HG03460 (cell line): ENCODE measurements around the gene GAS6.
"Not testable (repeated sequence)": the region's sequence is repeated elsewhere in the genome, so short reads cannot be mapped to it uniquely, and the experiment has no call there.

Experiments
- ATAC-seq: cut with Tn5 transposase; IDR thresholded peaks from one replicate; pipeline ENCODE4 v1.9.1; 2021; ENCODE audit not compliant: unreplicated experiment

Gene GAS6

GRCh38 chr13:113811081-113811928 lies 52.6 kb downstream of the GAS6 start:
- ATAC-seq = no peak

DNA sequence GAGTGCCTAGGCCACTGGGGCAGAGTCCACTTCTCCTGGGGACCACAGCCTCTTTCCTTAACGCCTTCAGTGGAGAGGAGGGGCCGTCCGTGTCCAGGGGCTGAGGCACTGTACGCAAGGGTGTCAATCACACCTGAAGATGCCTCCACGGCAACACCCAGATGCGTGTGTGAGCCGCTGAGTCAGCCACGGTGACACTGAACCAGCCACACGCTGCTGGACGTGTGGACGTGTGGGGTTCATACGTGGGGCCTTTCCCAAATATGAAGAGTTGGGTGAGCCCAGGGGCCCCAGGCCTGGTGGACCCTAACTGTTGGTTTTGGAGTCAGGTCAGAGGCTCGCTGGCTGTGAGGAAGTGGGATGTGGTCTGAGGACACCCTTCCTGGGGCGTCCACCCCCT lies 53.2 kb downstream of the GAS6 start:
- ATAC-seq = no peak

DNA sequence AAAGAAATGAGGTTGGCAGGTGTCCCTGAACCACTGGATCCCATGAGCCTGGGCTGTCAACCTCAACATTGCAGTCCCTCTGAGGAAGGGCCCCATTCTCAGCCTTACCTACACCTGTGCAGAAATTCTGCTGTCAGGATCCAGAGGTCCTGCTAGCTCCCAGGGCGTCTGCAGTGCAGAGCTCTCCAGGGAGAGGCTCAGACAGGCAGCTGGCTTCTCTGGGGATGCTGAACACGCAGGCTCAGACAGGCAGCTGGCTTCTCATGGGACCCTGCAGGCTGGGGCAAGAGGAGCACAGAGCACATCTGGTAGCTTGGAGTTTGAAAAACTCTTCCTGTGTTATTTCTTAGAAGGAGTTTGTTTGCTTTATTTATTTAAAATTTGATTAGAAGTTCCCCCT lies 53.9 kb downstream of the GAS6 start:
- ATAC-seq = no peak

DNA sequence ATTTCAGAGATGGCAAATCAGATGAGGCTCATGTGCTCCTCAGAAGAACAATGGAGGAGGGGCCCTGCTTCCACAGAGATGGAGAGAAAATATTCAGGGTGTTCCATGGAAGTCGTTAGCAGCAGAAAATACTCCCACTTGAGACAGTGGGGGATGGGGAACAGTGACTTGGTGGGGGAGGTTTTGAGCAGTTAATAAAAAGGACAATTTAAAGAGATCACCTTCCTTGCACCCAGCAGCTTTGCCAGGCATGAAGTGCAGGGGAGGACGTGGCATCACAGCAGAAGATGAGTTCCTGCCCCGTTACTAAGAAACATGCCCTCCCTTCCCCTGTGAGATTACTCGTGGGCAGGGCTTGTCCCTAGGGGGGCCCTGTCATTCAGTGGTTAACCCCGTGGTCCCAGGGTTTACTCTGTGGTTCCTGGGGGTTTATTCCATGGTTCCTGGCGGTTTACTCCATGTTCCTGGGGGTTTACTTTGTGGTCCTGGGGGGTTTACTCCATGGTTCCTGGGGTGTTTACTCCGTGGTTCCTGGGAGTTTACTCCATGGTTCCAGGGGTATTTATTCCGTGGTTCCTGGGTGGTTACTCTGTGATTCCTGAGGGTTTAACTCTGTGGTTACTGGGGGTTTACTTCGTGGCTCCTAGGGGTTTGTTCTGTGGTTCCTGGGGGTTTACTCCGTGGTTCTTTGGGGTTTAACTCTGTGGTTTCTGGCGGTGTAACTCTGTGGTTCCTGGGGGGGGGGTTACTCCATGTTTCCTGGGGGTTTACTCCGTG lies 55.6 kb downstream of the GAS6 start:
- no peak for ATAC-seq

DNA sequence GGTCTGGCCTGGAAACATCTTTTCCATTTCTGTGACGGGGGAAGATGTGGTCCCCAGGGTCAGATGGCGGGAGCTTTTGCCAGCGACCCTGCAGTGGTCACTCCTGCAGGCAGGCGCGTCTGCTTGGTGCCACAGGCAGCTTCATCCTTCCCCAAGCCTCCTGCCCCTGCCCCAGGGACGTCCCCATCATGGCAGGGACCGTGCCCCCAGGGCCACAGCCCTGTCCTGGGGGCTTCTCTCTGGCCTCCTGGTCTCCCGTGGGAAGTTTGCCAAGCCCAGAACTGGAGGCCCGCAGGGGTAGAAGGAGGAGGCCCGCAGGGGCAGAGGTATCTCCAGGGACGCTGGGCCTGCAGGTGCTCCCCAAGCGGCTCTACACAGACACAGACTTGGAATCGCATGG lies 57.4 kb downstream of the GAS6 start:
- no peak for ATAC-seq

- ATAC-seq = no peak
Observed at GRCh38 chr13:113806104-113806471, 57.8 kb downstream of the GAS6 start.

DNA sequence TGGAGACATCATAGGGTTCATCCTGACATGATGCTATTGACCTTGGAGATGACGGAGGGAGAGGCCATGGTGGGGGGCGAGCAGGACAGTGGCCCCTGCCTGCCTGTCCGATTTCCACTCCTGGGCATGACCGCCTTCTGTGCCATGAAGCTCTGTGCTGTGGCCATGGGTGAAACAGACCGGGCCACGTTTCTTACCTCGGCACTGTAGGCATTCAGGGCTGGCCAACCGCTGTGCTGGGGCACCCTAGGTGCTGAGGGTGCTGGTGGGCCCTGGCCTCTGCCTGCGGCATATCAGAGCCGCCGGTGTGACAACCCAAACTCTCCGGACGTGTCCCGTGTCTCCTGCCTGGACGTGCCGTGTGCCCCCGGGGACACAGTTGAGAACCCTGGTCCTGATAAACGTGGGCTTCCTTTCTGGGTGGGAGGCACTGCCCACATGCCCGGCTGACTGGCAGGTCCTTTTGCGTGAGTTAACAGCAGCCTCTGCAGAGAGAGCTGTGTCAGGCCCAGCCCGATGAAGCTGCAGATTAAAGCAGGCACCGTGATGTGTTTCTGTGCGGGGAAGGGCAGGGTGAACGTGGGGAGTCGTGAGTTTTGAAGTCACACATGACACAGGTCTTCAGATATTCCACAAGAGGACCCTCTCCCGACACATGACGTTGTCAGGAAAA lies 58.3 kb downstream of the GAS6 start:
- ATAC-seq = no peak

DNA sequence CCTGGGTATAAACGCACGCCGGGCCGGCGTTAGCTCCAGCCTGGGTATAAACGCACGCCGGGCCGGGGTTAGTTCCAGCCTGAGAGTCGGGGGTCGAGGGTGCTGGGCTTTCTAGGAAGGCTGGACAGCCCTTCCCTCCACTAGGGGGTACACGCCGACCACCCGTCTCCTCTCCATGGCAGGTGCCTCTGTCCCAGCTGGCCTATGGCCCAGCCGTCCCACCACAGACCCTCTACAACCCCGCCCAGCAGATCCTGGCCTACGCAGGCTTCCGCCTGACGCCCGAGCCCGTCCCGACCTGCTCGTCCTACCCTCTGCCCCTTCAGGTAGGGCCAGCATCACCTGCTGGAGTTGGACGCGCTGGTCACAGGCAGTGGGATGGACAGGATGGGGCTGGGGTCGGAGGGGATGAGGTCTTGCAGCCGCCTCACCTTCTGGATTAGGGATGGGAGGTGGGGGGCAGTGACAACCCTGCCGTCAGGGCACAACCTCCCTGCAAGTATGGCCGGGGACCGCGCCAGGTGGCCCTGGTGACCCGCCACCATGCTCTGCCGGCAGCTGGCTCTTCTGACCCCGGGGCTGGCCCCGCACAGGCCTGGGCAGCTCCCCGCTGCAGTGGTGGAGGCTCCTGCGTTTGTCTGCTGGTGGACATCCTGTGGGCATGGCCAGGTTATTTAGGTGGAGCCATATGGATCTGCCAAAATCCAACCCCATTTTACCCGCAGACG lies 59.0 kb downstream of the GAS6 start:
- no peak for ATAC-seq

- no peak for ATAC-seq
Observed at GRCh38 chr13:113804017-113804702, 59.7 kb downstream of the GAS6 start.

GRCh38 chr13:113803409-113804016 lies 60.4 kb downstream of the GAS6 start:
- no peak for ATAC-seq

- ATAC-seq = no peak
Observed at GRCh38 chr13:113802761-113803160, 61.1 kb downstream of the GAS6 start.

DNA sequence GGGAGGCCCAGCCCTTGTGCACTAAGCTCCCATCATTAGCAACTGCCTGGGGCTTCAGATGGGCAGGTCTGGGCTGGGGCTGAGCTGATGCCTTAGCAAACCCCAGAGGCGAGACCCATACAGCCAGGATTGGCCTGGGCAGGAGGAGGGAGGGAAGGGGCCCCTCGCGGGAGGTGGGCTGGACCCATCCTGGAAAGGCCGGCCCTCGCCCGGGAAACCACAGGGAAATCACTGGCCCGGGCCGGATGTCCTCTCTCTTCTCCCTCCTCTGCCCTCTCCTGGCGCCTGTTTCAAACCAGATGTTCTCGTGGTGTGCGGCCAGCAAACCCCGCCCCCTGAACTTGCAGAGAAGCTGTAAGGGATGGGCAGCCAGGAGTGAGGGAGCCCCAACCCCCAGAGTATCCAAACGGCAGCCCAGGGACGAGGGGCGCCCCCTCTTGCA lies 61.8 kb downstream of the GAS6 start:
- ATAC-seq = no peak

DNA sequence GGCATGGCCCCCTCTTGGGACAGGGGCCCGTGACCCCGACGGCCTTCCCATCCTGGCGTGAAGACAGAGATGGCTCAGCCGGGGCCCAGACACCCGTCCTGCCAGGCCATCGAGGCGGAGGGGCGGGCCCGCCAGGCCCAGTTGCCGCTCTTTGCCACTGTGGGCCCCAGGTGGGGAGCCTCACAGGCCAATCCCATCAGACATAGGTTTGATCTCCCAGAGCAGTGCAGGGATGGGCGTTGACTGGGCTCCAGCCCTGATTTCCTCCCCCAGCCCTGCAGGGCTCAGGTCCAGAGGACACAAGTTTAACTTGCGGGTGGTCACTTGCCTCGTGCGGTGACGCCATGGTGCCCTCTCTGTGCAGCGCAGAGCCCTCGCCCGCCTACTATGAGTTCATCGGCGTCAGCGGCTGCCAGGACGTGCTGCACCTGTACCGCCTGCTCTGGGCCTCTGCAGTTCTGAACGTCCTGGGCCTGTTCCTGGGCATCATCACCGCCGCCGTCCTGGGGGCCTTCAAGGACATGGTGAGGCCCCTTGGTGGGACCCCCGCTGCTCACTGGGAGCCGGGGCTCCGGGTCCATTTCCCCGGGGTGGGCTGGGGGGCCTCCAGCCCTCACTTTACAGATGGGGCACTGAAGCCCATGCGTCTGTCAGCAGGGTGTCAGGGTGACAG lies 62.5 kb downstream of the GAS6 start:
- no peak for ATAC-seq

GRCh38 chr13:113800576-113800926 lies 63.3 kb downstream of the GAS6 start:
- no peak for ATAC-seq

GRCh38 chr13:113798200-113798811 lies 65.6 kb downstream of the GAS6 start:
- ATAC-seq = no peak

GRCh38 chr13:113796964-113797676 lies 66.8 kb downstream of the GAS6 start:
- ATAC-seq = no peak

DNA sequence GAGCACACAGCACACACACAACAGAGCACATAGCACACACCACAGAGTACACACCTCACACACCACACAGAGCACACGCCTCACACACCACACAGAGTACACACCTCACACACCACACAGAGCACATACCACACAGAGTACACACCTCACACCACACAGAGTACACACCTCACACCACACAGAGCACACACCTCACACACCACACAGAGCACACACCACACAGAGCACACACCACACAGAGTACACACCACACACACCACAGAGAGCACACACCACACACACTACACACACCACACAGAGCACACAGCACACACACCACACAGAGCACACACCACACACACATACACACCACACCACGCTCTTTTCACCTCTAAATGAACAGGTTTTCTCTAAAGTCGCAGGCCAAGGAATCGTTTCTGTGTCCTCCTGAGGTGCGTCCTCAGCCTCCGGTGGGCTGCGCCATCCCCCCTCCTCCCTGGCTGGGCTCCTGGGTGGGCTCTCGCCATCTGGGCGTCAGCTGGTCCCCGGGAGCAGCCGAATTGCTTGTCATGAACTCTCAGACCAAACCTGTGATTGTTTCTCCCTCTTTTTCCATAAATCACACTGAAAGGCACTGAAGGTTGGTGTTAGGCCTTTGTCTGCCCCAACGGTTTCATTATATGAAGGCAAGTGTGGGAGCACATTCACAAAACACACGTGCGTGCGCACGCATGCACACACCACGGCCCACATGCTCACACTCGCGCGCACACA lies 67.5 kb downstream of the GAS6 start:
- no peak for ATAC-seq

GRCh38 chr13:113795362-113795761 lies 68.5 kb downstream of the GAS6 start:
- not testable (repeated sequence) for ATAC-seq
